SK-MEL-5 (cell line): ENCODE data around the gene KCNJ5. TPM values are rescaled to one million over a fixed set of nuclear protein-coding genes. Genes with fewer than 3 reads are reported as not detected.

Source experiments
- DNase-seq: peaks from one replicate; pipeline ENCODE4 v3.0.0-alpha.2; 2016; ENCODE audit warnings: low read depth, low spot score
- in situ Hi-C: cut with HindIII; loops from 2 replicates; pipeline ENCODE4 v1.10.0; 2016; ENCODE audit warnings: low sequenced_read_pairs, high pct_unique_total_duplicates, low pct_unique_long_range_greater_than_20kb
- total RNA-seq: library from RNA; depleted of rRNA; stranded (reverse); fragments of >200 nt; shearing (Covaris generic); gene quantifications from 2 replicates; pipeline ENCODE4 v1.2.3, GENCODE V29; 2014

The KCNJ5 gene
- total RNA-seq, 1 experiment from 2014 or later: 0.08 TPM

GRCh38 chr11:128904656-128905344 lies 13.6 kb downstream of the KCNJ5 start:
- in situ Hi-C loops: no loop called here
- no peak for DNase-seq

- DNase-seq: peak; percentile 56
- in situ Hi-C loops: no loop called here
Measured at GRCh38 chr11:128905345-128906184, 14.4 kb downstream of the KCNJ5 start.

- no peak for DNase-seq
- in situ Hi-C loops: no loop called here
Measured at GRCh38 chr11:128906185-128907050, 15.3 kb downstream of the KCNJ5 start.

- DNase-seq: no peak
- in situ Hi-C loops: no loop called here
Measured at GRCh38 chr11:128907585-128907984, 16.4 kb downstream of the KCNJ5 start.

GRCh38 chr11:128908391-128909246 lies 17.5 kb downstream of the KCNJ5 start:
- DNase-seq: no peak
- in situ Hi-C loops: no loop called here

- in situ Hi-C loops: no loop called here
- no peak for DNase-seq
Measured at GRCh38 chr11:128909438-128910125, 18.4 kb downstream of the KCNJ5 start.

- in situ Hi-C loops: no loop called here
- no peak for DNase-seq
Measured at GRCh38 chr11:128910576-128910975, 19.4 kb downstream of the KCNJ5 start.

GRCh38 chr11:128911239-128911638 lies 20.1 kb downstream of the KCNJ5 start:
- in situ Hi-C loops: no loop called here

GRCh38 chr11:128911701-128912100 lies 20.5 kb downstream of the KCNJ5 start:
- in situ Hi-C loops: no loop called here
- DNase-seq: no peak

More at GRCh38 chr11:128911239-128911638, 20.1 kb downstream of the KCNJ5 start:
- DNase-seq: no peak

- in situ Hi-C loops: no loop called here
- DNase-seq: no peak
Measured at GRCh38 chr11:128913806-128914205, 22.6 kb downstream of the KCNJ5 start.

- DNase-seq: no peak
- in situ Hi-C loops: no loop called here
Measured at GRCh38 chr11:128914216-128915148, 23.3 kb downstream of the KCNJ5 start.

- in situ Hi-C loops: no loop called here
- DNase-seq: no peak
Measured at GRCh38 chr11:128915149-128915521, 24.0 kb downstream of the KCNJ5 start.

GRCh38 chr11:128916037-128916572 lies 24.9 kb downstream of the KCNJ5 start:
- no peak for DNase-seq
- in situ Hi-C loops: no loop called here

GRCh38 chr11:128916681-128917080 lies 25.5 kb downstream of the KCNJ5 start:
- no peak for DNase-seq
- in situ Hi-C loops: no loop called here

GRCh38 chr11:128917144-128917724 lies 26.1 kb downstream of the KCNJ5 start:
- in situ Hi-C loops: no loop called here
- DNase-seq: no peak
